Endothelial cell (in vitro differentiated cells): ENCODE data around the gene CDK14. TPM values are rescaled to one million over a fixed set of nuclear protein-coding genes. Genes with fewer than 3 reads are reported as not detected.

Experiments used
- DNase-seq: peaks from one replicate; pipeline ENCODE4 v3.0.0; 2021; ENCODE audit warnings: low spot score
- H3K27ac Mint-ChIP-seq: one replicate; pipeline ENCODE4 v1.8.0; 2021; ENCODE audit warnings: mixed read lengths, inconsistent platforms; ENCODE audit not compliant: unreplicated experiment
- H3K27me3 Mint-ChIP-seq: one replicate; pipeline ENCODE4 v1.8.0; 2021; ENCODE audit warnings: mild to moderate bottlenecking, moderate library complexity, mixed read lengths, inconsistent platforms; ENCODE audit not compliant: unreplicated experiment
- H3K36me3 Mint-ChIP-seq: one replicate; pipeline ENCODE4 v1.8.0; 2021; ENCODE audit warnings: mild to moderate bottlenecking, low read depth, mixed read lengths, inconsistent platforms; ENCODE audit not compliant: unreplicated experiment
- H3K4me1 Mint-ChIP-seq: one replicate; pipeline ENCODE4 v1.8.0; 2021; ENCODE audit warnings: mild to moderate bottlenecking, mixed read lengths, inconsistent platforms; ENCODE audit not compliant: unreplicated experiment
- H3K4me3 Mint-ChIP-seq: one replicate; pipeline ENCODE4 v1.8.0; 2021; ENCODE audit warnings: mild to moderate bottlenecking, mixed read lengths, inconsistent platforms; ENCODE audit not compliant: unreplicated experiment
- H3K9me3 Mint-ChIP-seq: one replicate; pipeline ENCODE4 v1.8.0; 2021; ENCODE audit warnings: mixed read lengths, inconsistent platforms; ENCODE audit not compliant: unreplicated experiment
- total RNA-seq: library from RNA; stranded (reverse); fragmentation: NEBNext Ultra II Directional; extraction: Animal tissue kit (Norgen Biotek cat#: 25700); gene quantifications from one replicate; pipeline ENCODE4 v1.2.1, GENCODE V29; 2021; ENCODE audit not compliant: unreplicated experiment
- TF ChIP-seq, protein P1 (sequence below): fragments of 200-600 bp; sonication (generic); IDR thresholded peaks from one replicate; pipeline ENCODE4 v1.5.0; 2021; ENCODE audit warnings: antibody characterized with exemption; ENCODE audit not compliant: unreplicated experiment

Gene CDK14
- total RNA-seq, 1 donor from 2014 or later, result 30.2 TPM

DNA sequence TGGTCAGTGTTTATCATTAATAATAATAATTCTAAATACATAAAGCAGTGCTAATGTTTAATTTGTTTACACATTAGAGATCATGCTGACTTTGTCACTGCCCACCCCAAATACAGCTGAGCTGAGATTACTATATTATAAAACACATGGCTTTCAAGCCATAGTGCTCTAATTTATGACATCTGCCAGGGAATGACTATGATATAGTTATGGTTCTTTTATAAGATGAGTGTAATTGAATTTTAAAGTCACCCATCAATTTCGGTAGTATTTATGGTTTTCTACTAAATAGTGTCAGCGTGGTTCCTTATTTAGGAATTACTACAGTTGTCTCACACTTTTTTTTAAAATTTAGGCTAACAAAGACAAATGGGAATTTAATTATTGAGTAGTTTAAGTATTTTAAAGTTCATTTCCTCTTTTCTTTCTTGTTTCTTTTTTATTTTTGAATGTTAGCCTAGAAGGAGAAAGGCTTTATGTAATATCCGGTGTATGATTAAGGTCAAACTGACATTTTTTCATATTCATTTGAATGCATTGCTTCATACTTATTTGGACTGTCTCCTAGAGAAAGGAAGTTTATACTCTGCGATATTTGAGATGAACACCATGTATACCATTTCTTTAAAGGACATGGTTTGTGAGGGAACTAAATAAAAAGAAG is 3.9 kb downstream of the CDK14 start:
- peaks cover 17% of the 10 kb centered on the region for H3K4me1 Mint-ChIP-seq
- DNase-seq, result no peak
- H3K36me3 Mint-ChIP-seq, result no peaks in the 10 kb centered on the region
- H3K27ac Mint-ChIP-seq, result no peak overlapping the region
- TF ChIP-seq, protein P1, sequence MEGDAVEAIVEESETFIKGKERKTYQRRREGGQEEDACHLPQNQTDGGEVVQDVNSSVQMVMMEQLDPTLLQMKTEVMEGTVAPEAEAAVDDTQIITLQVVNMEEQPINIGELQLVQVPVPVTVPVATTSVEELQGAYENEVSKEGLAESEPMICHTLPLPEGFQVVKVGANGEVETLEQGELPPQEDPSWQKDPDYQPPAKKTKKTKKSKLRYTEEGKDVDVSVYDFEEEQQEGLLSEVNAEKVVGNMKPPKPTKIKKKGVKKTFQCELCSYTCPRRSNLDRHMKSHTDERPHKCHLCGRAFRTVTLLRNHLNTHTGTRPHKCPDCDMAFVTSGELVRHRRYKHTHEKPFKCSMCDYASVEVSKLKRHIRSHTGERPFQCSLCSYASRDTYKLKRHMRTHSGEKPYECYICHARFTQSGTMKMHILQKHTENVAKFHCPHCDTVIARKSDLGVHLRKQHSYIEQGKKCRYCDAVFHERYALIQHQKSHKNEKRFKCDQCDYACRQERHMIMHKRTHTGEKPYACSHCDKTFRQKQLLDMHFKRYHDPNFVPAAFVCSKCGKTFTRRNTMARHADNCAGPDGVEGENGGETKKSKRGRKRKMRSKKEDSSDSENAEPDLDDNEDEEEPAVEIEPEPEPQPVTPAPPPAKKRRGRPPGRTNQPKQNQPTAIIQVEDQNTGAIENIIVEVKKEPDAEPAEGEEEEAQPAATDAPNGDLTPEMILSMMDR, result no peak
- H3K4me3 Mint-ChIP-seq, result no peak overlapping the region
- H3K9me3 Mint-ChIP-seq, result no peaks in the 10 kb centered on the region
- H3K27me3 Mint-ChIP-seq, result peaks cover 4% of the 10 kb centered on the region

DNA sequence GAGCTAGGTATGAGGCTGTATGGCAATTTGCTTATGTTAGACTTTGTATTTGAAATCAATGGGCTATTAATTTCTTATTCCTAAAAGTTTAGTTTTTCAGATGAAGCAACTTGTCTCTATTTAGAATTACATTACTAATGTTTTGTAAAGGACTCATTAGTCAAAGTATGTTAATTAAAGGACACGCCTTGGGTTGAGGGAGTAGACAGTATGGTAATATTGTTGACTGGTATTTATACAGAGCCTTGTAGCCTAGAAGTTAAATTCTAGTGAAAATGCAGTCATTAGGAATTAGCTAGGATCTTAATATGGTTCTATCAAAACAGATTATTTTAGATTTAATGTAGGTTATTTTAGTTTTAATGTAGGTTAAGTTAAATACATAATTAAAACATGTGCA is 6.2 kb downstream of the CDK14 start:
- Mint-ChIP-seq H3K4me1 (peaks cover 9% of the 10 kb centered on the region), H3K36me3 (no peaks in the 10 kb centered on the region), H3K4me3 (no peak overlapping the region), H3K9me3 (no peaks in the 10 kb centered on the region), H3K27ac (no peak overlapping the region), H3K27me3 (no peaks in the 10 kb centered on the region)
- DNase-seq, result no peak
- TF ChIP-seq, protein P1, result no peak

DNA sequence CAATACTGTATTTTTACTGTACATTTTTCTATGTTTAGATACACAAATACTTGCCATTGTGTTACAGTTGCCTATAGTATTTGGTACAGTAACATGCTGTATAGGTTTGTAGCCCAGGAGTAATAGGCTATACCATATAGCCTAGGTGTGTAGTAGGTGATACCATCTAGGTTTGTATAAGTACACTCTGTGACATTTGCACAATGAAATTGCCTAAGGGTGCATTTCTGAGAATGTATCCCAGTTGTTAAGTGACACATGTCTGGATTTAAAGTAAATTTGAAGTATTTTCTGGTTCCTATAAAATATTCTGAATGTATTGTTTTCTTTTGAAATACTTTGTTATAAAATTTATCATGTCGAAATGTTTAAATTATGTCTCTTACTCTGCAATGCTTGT is 7.2 kb downstream of the CDK14 start:
- no peak overlapping the region for H3K4me3 Mint-ChIP-seq
- TF ChIP-seq, protein P1, result no peak
- H3K4me1 Mint-ChIP-seq, result peaks cover 4% of the 10 kb centered on the region
- H3K27me3 Mint-ChIP-seq, result no peaks in the 10 kb centered on the region
- H3K9me3 Mint-ChIP-seq, result no peaks in the 10 kb centered on the region
- no peak for DNase-seq
- no peaks in the 10 kb centered on the region for H3K36me3 Mint-ChIP-seq
- no peak overlapping the region for H3K27ac Mint-ChIP-seq

DNA sequence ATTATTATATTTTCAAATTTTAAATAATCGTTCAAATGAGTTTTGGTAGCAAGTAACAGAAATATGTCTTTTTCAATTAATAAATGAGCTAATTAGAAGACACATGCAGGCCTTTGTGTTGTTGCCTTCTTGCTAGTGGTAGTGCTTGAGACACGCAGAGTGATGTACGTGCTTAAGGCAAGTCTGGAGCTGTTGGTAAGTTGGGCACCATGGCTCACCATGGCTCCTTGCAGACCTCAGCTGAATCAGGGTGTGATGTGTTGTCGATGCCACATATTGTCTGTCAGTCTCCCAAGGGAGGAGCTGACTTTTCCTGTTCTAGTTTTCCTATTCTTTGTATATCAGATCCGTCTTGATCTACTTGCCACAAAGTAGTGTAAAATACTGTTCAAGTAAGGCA is 8.3 kb downstream of the CDK14 start:
- TF ChIP-seq, protein P1, result no peak
- Mint-ChIP-seq H3K4me3 (no peak overlapping the region), H3K4me1 (peaks cover 4% of the 10 kb centered on the region), H3K27ac (no peak overlapping the region), H3K36me3 (no peaks in the 10 kb centered on the region), H3K27me3 (no peaks in the 10 kb centered on the region), H3K9me3 (no peaks in the 10 kb centered on the region)
- no peak for DNase-seq

DNA sequence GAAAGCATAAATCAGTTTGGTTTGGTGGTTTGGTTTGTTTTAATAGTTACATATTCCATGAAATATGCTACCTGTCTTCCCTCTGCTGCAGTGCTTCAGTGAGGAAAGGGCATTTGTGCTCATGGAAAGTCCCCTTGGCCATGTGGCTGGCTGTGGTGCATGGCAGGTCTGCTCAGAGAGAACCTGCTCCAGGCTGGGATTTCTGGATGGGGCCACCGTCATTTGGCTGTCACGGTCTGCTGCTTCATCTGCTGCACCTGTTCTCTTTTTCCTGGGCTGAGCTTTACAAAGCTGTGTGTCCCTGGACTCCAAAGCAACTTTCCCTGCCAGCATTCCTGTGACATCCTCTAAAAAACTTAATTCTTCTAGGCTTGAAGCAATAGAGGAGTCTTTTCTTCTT is 8.9 kb downstream of the CDK14 start:
- no peaks in the 10 kb centered on the region for H3K27me3 Mint-ChIP-seq
- H3K9me3 Mint-ChIP-seq, result no peaks in the 10 kb centered on the region
- H3K27ac Mint-ChIP-seq, result no peak overlapping the region
- H3K4me1 Mint-ChIP-seq, result peaks cover 4% of the 10 kb centered on the region
- H3K36me3 Mint-ChIP-seq, result no peaks in the 10 kb centered on the region
- H3K4me3 Mint-ChIP-seq, result no peak overlapping the region
- TF ChIP-seq, protein P1, result no peak
- DNase-seq, result no peak
